ENCODE measurements around the gene DOK6. TPM values are rescaled to one million over a fixed set of nuclear protein-coding genes. Genes with fewer than 3 reads are reported as not detected.

The DOK6 gene
- total RNA-seq, 1 donor: 3.6 TPM

GRCh38 chr18:69483574-69483973, 82.9 kb downstream of the DOK6 start:
- no peaks in the 10 kb centered on the region for H3K36me3 ChIP-seq (ENCODE audit: insufficient read depth, low read length)
- no peaks in the 10 kb centered on the region for H3K27me3 ChIP-seq (ENCODE audit: insufficient read depth, low read length)
- no peak overlapping the region for H3K4me2 ChIP-seq (ENCODE audit: insufficient read depth, low read length)
- H4K20me1 ChIP-seq (ENCODE audit: insufficient read depth, low read length): no peaks in the 10 kb centered on the region
- no peak overlapping the region for H2AFZ ChIP-seq (ENCODE audit: low read length)
- no peaks in the 10 kb centered on the region for H3K4me1 ChIP-seq (ENCODE audit: insufficient read depth, low read length)
- H3K27ac ChIP-seq (ENCODE audit: low read depth, low read length): no peak overlapping the region
- no peaks in the 10 kb centered on the region for H3K9me3 ChIP-seq (ENCODE audit: low read depth, low read length)
- no peak for DNase-seq (ENCODE audit: insufficient read length, low spot score, missing footprints)
- no peak overlapping the region for H3K4me3 ChIP-seq (ENCODE audit: insufficient read depth, low read length)
- no peaks in the 10 kb centered on the region for H3K79me2 ChIP-seq (ENCODE audit: insufficient read depth, low read length)
- no peak for TF ChIP-seq CTCF (IDR thresholded peaks at IDR 0.05; ENCODE audit: extremely low read depth, low read depth, low read length)

GRCh38 chr18:69484699-69485396, 84.2 kb downstream of the DOK6 start:
- Histone ChIP-seq H3K4me2 (ENCODE audit: insufficient read depth, low read length) (no peak overlapping the region), H3K9me3 (ENCODE audit: low read depth, low read length) (no peaks in the 10 kb centered on the region), H3K4me1 (ENCODE audit: insufficient read depth, low read length) (no peaks in the 10 kb centered on the region), H3K27me3 (ENCODE audit: insufficient read depth, low read length) (no peaks in the 10 kb centered on the region), H4K20me1 (ENCODE audit: insufficient read depth, low read length) (no peaks in the 10 kb centered on the region), H3K4me3 (ENCODE audit: insufficient read depth, low read length) (no peak overlapping the region), H3K79me2 (ENCODE audit: insufficient read depth, low read length) (no peaks in the 10 kb centered on the region), H2AFZ (ENCODE audit: low read length) (no peak overlapping the region), H3K27ac (ENCODE audit: low read depth, low read length) (no peak overlapping the region), H3K36me3 (ENCODE audit: insufficient read depth, low read length) (no peaks in the 10 kb centered on the region)
- DNase-seq (ENCODE audit: insufficient read length, low spot score, missing footprints): no peak
- no peak for TF ChIP-seq CTCF (IDR thresholded peaks at IDR 0.05; ENCODE audit: extremely low read depth, low read depth, low read length)

- Histone ChIP-seq H4K20me1 (ENCODE audit: insufficient read depth, low read length) (no peaks in the 10 kb centered on the region), H3K4me1 (ENCODE audit: insufficient read depth, low read length) (no peaks in the 10 kb centered on the region), H3K79me2 (ENCODE audit: insufficient read depth, low read length) (no peaks in the 10 kb centered on the region), H3K4me2 (ENCODE audit: insufficient read depth, low read length) (no peak overlapping the region), H3K9me3 (ENCODE audit: low read depth, low read length) (no peaks in the 10 kb centered on the region), H2AFZ (ENCODE audit: low read length) (no peak overlapping the region), H3K36me3 (ENCODE audit: insufficient read depth, low read length) (no peaks in the 10 kb centered on the region), H3K27ac (ENCODE audit: low read depth, low read length) (no peak overlapping the region), H3K27me3 (ENCODE audit: insufficient read depth, low read length) (no peaks in the 10 kb centered on the region), H3K4me3 (ENCODE audit: insufficient read depth, low read length) (no peak overlapping the region)
- no peak for TF ChIP-seq CTCF (IDR thresholded peaks at IDR 0.05; ENCODE audit: extremely low read depth, low read depth, low read length)
- DNase-seq (ENCODE audit: insufficient read length, low spot score, missing footprints): no peak
Measured at GRCh38 chr18:69487488-69488394, 87.1 kb downstream of the DOK6 start.

GRCh38 chr18:69490072-69490471, 89.4 kb downstream of the DOK6 start:
- Histone ChIP-seq H3K79me2 (ENCODE audit: insufficient read depth, low read length) (no peaks in the 10 kb centered on the region), H3K36me3 (ENCODE audit: insufficient read depth, low read length) (no peaks in the 10 kb centered on the region), H3K4me3 (ENCODE audit: insufficient read depth, low read length) (no peak overlapping the region), H3K9me3 (ENCODE audit: low read depth, low read length) (no peaks in the 10 kb centered on the region), H3K27ac (ENCODE audit: low read depth, low read length) (no peak overlapping the region), H2AFZ (ENCODE audit: low read length) (no peak overlapping the region), H3K4me2 (ENCODE audit: insufficient read depth, low read length) (no peak overlapping the region), H3K4me1 (ENCODE audit: insufficient read depth, low read length) (no peaks in the 10 kb centered on the region), H3K27me3 (ENCODE audit: insufficient read depth, low read length) (no peaks in the 10 kb centered on the region), H4K20me1 (ENCODE audit: insufficient read depth, low read length) (no peaks in the 10 kb centered on the region)
- no peak for DNase-seq (ENCODE audit: insufficient read length, low spot score, missing footprints)
- no peak for TF ChIP-seq CTCF (IDR thresholded peaks at IDR 0.05; ENCODE audit: extremely low read depth, low read depth, low read length)

Measured in osteoblast (primary cell).